K562 (cell line): ENCODE data around the gene TRRAP. TPM values are rescaled to one million over a fixed set of nuclear protein-coding genes. Genes with fewer than 3 reads are reported as not detected.

ENCODE experiments used
- ATAC-seq: fragments of 200-7000 bp; cut with Tn5 transposase; 3 replicates; pipeline ENCODE4 v1.9.1; 2020; ENCODE audit warnings: moderate library complexity
- BruUV-seq: library from RNA; stranded (reverse); fragments of 400-500 nt; replicated peaks from 2 replicates; lab custom pipeline; 2021; lab: Mats Ljungman, UMichigan
- CTCF ChIA-PET: fragments of 300-600 bp; formaldehyde crosslinking; extraction: SDS; loops from one replicate; lab custom pipeline; 2021; ENCODE audit warnings: low intra/inter-chr PET ratio; lab: Yijun Ruan, JAX
- POLR2A ChIA-PET: fragments of 300-600, 350-650 bp; sonication (Branson Sonifier 250); formaldehyde crosslinking; extraction: SDS; loops from one replicate; lab custom pipeline; 2021; ENCODE audit warnings: antibody characterized with exemption, inconsistent platforms; lab: Yijun Ruan, JAX
- DNase-seq, 4 experiments: peaks; one replicate each; pipeline versions ENCODE4 v3.0.0 to v3.0.0-alpha.2; 2011 to 2018; ENCODE audit warnings: low spot score in 3 of 4, mixed read lengths in 3 of 4; ENCODE audit errors: extremely low read depth in 1 of 4
- FAIRE-seq: peaks from 2 replicates; lab custom pipeline; 2011; peaks lifted over from hg19 to GRCh38; lab: Jason Lieb, UNC
- H2AFZ ChIP-seq: 2 replicates; pipeline ENCODE4 v1.6.0; 2011; ENCODE audit warnings: low read depth, low read length, control low read depth, inconsistent platforms
- H3K27ac ChIP-seq: fragments of 200-600 bp; 3 replicates; pipeline ENCODE4 v1.8.0; 2011; ENCODE audit warnings: low read depth, mild to moderate bottlenecking, control low read depth, inconsistent platforms, low read length, moderate library complexity, mixed read lengths; ENCODE audit errors: extremely low read depth
- H3K27me3 ChIP-seq, 2 experiments: fragments of 300-600 bp in 1 of 2; 2 replicates in 1 of 2; 3 replicates in 1 of 2; pipeline versions ENCODE4 v1.6.0 to v1.8.0; 2011; ENCODE audit warnings: inconsistent platforms in 2 of 2, low read length in 2 of 2, mild to moderate bottlenecking in 1 of 2, mixed read lengths in 1 of 2, moderate library complexity in 1 of 2; ENCODE audit not compliant: control insufficient read depth in 2 of 2, insufficient read depth in 2 of 2
- H3K36me3 ChIP-seq: fragments of 300-600 bp; 3 replicates; pipeline ENCODE4 v1.8.0; 2011; ENCODE audit warnings: mild to moderate bottlenecking, low read length, inconsistent platforms; ENCODE audit not compliant: control insufficient read depth, insufficient read depth
- H3K4me1 ChIP-seq, 2 experiments: fragments of 200-600 bp in 1 of 2; replicated peaks in 1 of 2; 2 replicates in 1 of 2; 3 replicates in 1 of 2; pipeline versions ENCODE4 v1.5.1 to v1.8.0; 2011; ENCODE audit warnings: inconsistent platforms in 2 of 2, low read length in 2 of 2, mild to moderate bottlenecking in 1 of 2, mixed read lengths in 1 of 2, moderate library complexity in 1 of 2; ENCODE audit not compliant: control insufficient read depth in 2 of 2, insufficient read depth in 2 of 2
- H3K4me2 ChIP-seq: 2 replicates; pipeline ENCODE4 v1.6.1; 2011; ENCODE audit warnings: low read length, control low read depth, inconsistent platforms, mixed read lengths; ENCODE audit not compliant: insufficient read depth
- H3K4me3 ChIP-seq: fragments of 200-600 bp; sonication (generic), shearing (Covaris generic); 2 replicates; pipeline ENCODE4 v1.5.1; 2016; ENCODE audit warnings: control low read depth, inconsistent platforms
- H3K79me2 ChIP-seq: fragments of 200-600 bp; 3 replicates; pipeline ENCODE4 v1.8.0; 2011; ENCODE audit warnings: low read length, inconsistent platforms; ENCODE audit not compliant: control insufficient read depth, insufficient read depth
- H3K9ac ChIP-seq, 2 experiments: 2 replicates each; pipeline versions ENCODE4 v1.6.0 to v1.6.1; 2011; ENCODE audit warnings: low read depth in 2 of 2, low read length in 2 of 2, control low read depth in 1 of 2, inconsistent platforms in 1 of 2, mild to moderate bottlenecking in 1 of 2, mixed read lengths in 1 of 2; ENCODE audit not compliant: insufficient read depth in 1 of 2
- H3K9me1 ChIP-seq: one replicate; pipeline ENCODE4 v1.6.0; 2011; ENCODE audit warnings: inconsistent platforms, mild to moderate bottlenecking, low read length, moderate library complexity; ENCODE audit not compliant: control insufficient read depth, insufficient read depth
- H3K9me3 ChIP-seq: replicated peaks from 2 replicates; pipeline ENCODE4 v1.5.1; 2011; ENCODE audit warnings: low read depth, low read length, inconsistent platforms; ENCODE audit not compliant: control insufficient read depth, insufficient read depth
- H4K20me1 ChIP-seq: replicated peaks from 2 replicates; pipeline ENCODE4 v1.6.1; 2011; ENCODE audit warnings: low read length, inconsistent platforms, mixed read lengths; ENCODE audit not compliant: control insufficient read depth, insufficient read depth
- BCOR ChIP-seq: fragments of 450-650 bp; IDR thresholded peaks from 2 replicates; pipeline ENCODE4 v1.6.1; 2016
- CHD1 ChIP-seq: fragments of 200-600 bp; sonication (generic); IDR thresholded peaks from one replicate; pipeline ENCODE4 v1.6.1; 2012; ENCODE audit warnings: mild to moderate bottlenecking, moderate library complexity, low read length, inconsistent platforms
- CTCF ChIP-seq, 3 experiments: IDR thresholded peaks in 2 of 3; conservative IDR thresholded peaks in 1 of 3; 2 replicates each; pipeline ENCODE4 v1.5.1; 2011 to 2012; ENCODE audit warnings: low read length in 3 of 3, mild to moderate bottlenecking in 3 of 3, control low read depth in 2 of 3, improper control_type of control experiment in 1 of 3, inconsistent platforms in 1 of 3, low read depth in 1 of 3, mixed read lengths in 1 of 3, moderate library complexity in 1 of 3; ENCODE audit not compliant: insufficient read depth in 2 of 3
- PBX2 ChIP-seq, 2 experiments: IDR thresholded peaks in 1 of 2; conservative IDR thresholded peaks in 1 of 2; 2 replicates each; pipeline ENCODE4 v1.6.1; 2016; ENCODE audit warnings: low read depth in 2 of 2, mild to moderate bottlenecking in 1 of 2, missing compliant biosample characterization in 1 of 2, missing genetic modification characterization in 1 of 2, moderate library complexity in 1 of 2
- PRDM10 ChIP-seq: fragments of 450-650 bp; IDR thresholded peaks from 2 replicates; pipeline ENCODE4 v1.6.1; 2018; ENCODE audit not compliant: partially characterized antibody
- RAD21 ChIP-seq, 2 experiments: fragments of 250-450 bp in 1 of 2; fragments of 450-650 bp in 1 of 2; sonication (Bioruptor Pico) in 1 of 2; formaldehyde crosslinking in 1 of 2; IDR thresholded peaks in 1 of 2; conservative IDR thresholded peaks in 1 of 2; 2 replicates each; pipeline versions ENCODE4 v1.4.0 to v1.8.0; 2020 to 2022; ENCODE audit warnings: mild to moderate bottlenecking in 2 of 2, moderate library complexity in 1 of 2
- SAFB ChIP-seq: fragments of 200-400 bp; formaldehyde crosslinking; IDR thresholded peaks from 2 replicates; pipeline ENCODE4 v1.6.1; 2017; ENCODE audit warnings: low read depth, low read length, borderline replicate concordance
- SLC30A9 ChIP-seq: fragments of 250-450 bp; sonication (Bioruptor Pico); IDR thresholded peaks from 2 replicates; pipeline ENCODE4 v1.8.0; 2022; ENCODE audit warnings: mild to moderate bottlenecking, moderate library complexity
- SMARCA5 ChIP-seq: fragments of 450-650 bp; IDR thresholded peaks from 2 replicates; pipeline ENCODE4 v1.6.1; 2016
- TEAD1 ChIP-seq, 2 experiments: fragments of 450-650 bp in 1 of 2; sonication (generic) in 1 of 2; formaldehyde crosslinking; IDR thresholded peaks; 2 replicates each; pipeline versions ENCODE4 v1.4.0 to v1.8.0; 2020 to 2022; ENCODE audit warnings: mild to moderate bottlenecking in 2 of 2, missing genetic modification reagents in 1 of 2
- ZNF184 ChIP-seq: sonication (generic); formaldehyde crosslinking; IDR thresholded peaks from 2 replicates; pipeline ENCODE4 v1.5.0; 2020; ENCODE audit warnings: missing genetic modification reagents
- ZNF24 ChIP-seq: fragments of 450-650 bp; IDR thresholded peaks from 2 replicates; pipeline ENCODE4 v1.6.1; 2016
- WGBS: fragments of 100-300 bp; shearing (Covaris generic); methylation state at CpG from one replicate; pipeline ENCODE4 v1.1.6; 2016; ENCODE audit warnings: low coverage, mixed read lengths; ENCODE audit not compliant: insufficient coverage; ENCODE audit errors: missing lambda C conversion rate; 5-methylcytosine and 5-hydroxymethylcytosine counted together
- in situ Hi-C: fragments of 300-500 bp; cut with MboI; formaldehyde crosslinking; loops from 4 replicates; pipeline ENCODE4 v1.15.0; 2018; ENCODE audit warnings: inconsistent platforms, mixed read lengths
- intact Hi-C: fragments of 100-400 bp; cut with micrococcal nuclease; formaldehyde crosslinking; loops from 2 replicates; pipeline ENCODE4 v1.14.2; 2022
- polyA plus RNA-seq, 8 experiments: library from polyadenylated mRNA; depleted of rRNA in 4 of 8; stranded (reverse) in 5 of 8; unstranded in 3 of 8; fragments of >200 nt; fragmentation: Nextera tagmentation in 2 of 8; fragmentation: Illumina TruSeq in 1 of 8; extraction: Ambion mirVana in 2 of 8; extraction: Trizol in 1 of 8; gene quantifications; 2 replicates each; pipeline versions ENCODE4 v1.2.1 to v1.2.3, GENCODE V29; 2011 to 2014; ENCODE audit warnings: inconsistent platforms in 1 of 8, missing spikeins in 1 of 8
- total RNA-seq, 7 experiments: library from RNA; depleted of rRNA in 6 of 7; stranded (reverse); fragments of >200 nt in 6 of 7; fragmentation: Illumina TruSeq in 2 of 7; extraction: Trizol in 2 of 7; gene quantifications; 2 replicates each; pipeline versions ENCODE4 v1.2.1 to v1.2.3, GENCODE V29; 2011 to 2021; ENCODE audit warnings: low replicate concordance in 1 of 7

The TRRAP gene
- total and polyA plus RNA-seq, 9 of the 15 experiments (the other 6 are each of a cell fraction or from before 2014, with no cell fraction given) = 1.3 to 47.2 (median 9.7) TPM

- peaks cover 0 to 3% of the 10 kb centered on the region in 2 experiments; a peak in 2 of 5 replicates for H3K4me1 ChIP-seq
- peak; percentile 77 for FAIRE-seq
- no peaks in the 10 kb centered on the region for H3K79me2 ChIP-seq
- WGBS = 4% methylated on average over 10 of the region's 10 CpGs
- in situ Hi-C loops = no loop called here
- no peak overlapping the region for H3K27ac ChIP-seq
- H3K4me2 ChIP-seq = no peak overlapping the region
- ATAC-seq = peak; percentile 92
- H3K9me1 ChIP-seq = no peaks in the 10 kb centered on the region
- 0 out of 2 replicates have a peak, but pooled peaks cover 9% of the 10 kb centered on the region for H4K20me1 ChIP-seq
- CTCF ChIA-PET = interaction anchor here (0.6 to 1.5 kb wide), 5 partner anchors 35 to 404 kb away, joined by 3 to 6 read pairs (median 3); no protein-coding TSS in a partner anchor
- POLR2A ChIA-PET = interaction anchor here (0.8 to 1.4 kb wide), 2 partner anchors 17 to 91 kb away, joined by 3 read pairs; no protein-coding TSS in a partner anchor
- no TSS peak for BruUV-seq
- no peaks in the 10 kb centered on the region for H3K36me3 ChIP-seq
- no peak overlapping the region for H3K4me3 ChIP-seq
- no peaks in the 10 kb centered on the region for H3K9me3 ChIP-seq
- no peak overlapping the region for H3K9ac ChIP-seq
- intact Hi-C loops = loop anchor here (1.0 to 5.0 kb wide), 4 partner anchors 82 to 540 kb away; no protein-coding TSS in a partner anchor
- H2AFZ ChIP-seq = no peak overlapping the region
- peaks cover 8 to 46% of the 10 kb centered on the region in 2 experiments; a peak in 4 of 5 replicates for H3K27me3 ChIP-seq
- DNase-seq = peak; percentile 65 to 74 (median 69)
- no peak for TF ChIP-seq SMARCA5
- no peak for TF ChIP-seq BCOR
- peak; percentile 78 to 91 (median 86) for TF ChIP-seq CTCF (IDR thresholded peaks at IDR 0.05 in 2 of 3, conservative IDR thresholded peaks at IDR 0.05 in 1 of 3; ENCODE audit: insufficient read depth in 2 of 3, low read depth in 1 of 3, low read length in 3 of 3)
- no peak for TF ChIP-seq SAFB
- no peak for TF ChIP-seq SLC30A9 (CRISPR knock-in tag)
- no peak for TF ChIP-seq PBX2 (CRISPR knock-in tag; IDR thresholded peaks at IDR 0.05; ENCODE audit: low read depth)
- TF ChIP-seq PBX2 (tag; conservative IDR thresholded peaks at IDR 0.05; ENCODE audit: low read depth) = no peak
- TF ChIP-seq ZNF184 (CRISPR knock-in tag) = no peak
- no peak for TF ChIP-seq CHD1
- no peak for TF ChIP-seq ZNF24
- no peak for TF ChIP-seq PRDM10
- TF ChIP-seq TEAD1 (CRISPR knock-in tag; IDR thresholded peaks at IDR 0.05) = no peak
- TF ChIP-seq RAD21 (CRISPR knock-in tag; conservative IDR thresholded peaks at IDR 0.05 in 1 of 2, IDR thresholded peaks at IDR 0.05 in 1 of 2) = peak; percentile 55 to 86
Measured at GRCh38 chr7:98836811-98837629, 41.3 kb upstream of the TRRAP start.
